ENCODE results near the gene MEF2A.
A peak's percentile ranks its signal among the peaks of the same experiment; 100 is the strongest.

The MEF2A gene

DNA sequence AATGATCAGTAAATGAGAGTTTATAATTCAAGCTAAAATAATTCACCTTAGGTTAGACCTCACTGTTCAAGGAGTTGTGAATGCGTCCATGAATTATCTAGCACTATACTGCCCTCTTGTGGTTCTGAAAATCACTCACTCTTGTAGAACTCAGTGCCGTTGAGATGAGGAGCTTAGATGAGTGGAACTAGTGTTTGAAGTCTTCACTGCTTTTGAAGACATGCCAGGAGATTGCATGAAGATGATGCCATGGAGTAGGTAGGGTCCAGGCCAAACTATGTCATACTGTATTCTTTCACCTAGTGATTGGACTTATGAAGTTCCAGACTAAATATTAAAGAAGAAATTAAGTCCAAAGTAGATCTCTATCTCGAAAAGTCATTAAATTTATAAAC, 138.7 kb downstream of the MEF2A start:
- H3K4me3 ChIP-seq (ENCODE audit: low read length), result peak overlapping the region; percentile 36
- H2AFZ ChIP-seq (ENCODE audit: low read length), result no peak overlapping the region
- no peaks in the 10 kb centered on the region for H3K9me3 ChIP-seq (replicated peaks; ENCODE audit: insufficient read depth, low read length)
- H3K27ac ChIP-seq (ENCODE audit: low read length), result peak overlapping the region; percentile 53; the same call in 1 of the 2 replicates
- H3K9me2 ChIP-seq (replicated peaks; ENCODE audit: insufficient read depth, low read length), result no peaks in the 10 kb centered on the region
- no peaks in the 10 kb centered on the region for H3K79me2 ChIP-seq (ENCODE audit: low read length)
- peaks cover 23% of the 10 kb centered on the region for H3K4me1 ChIP-seq (ENCODE audit: low read length)
- DNase-seq, result peak; percentile 87
- H3K36me3 ChIP-seq (replicated peaks; ENCODE audit: insufficient read depth, low read length), result no peaks in the 10 kb centered on the region
- no peaks in the 10 kb centered on the region for H4K20me1 ChIP-seq (ENCODE audit: insufficient read depth, low read length)
- H3F3A ChIP-seq (ENCODE audit: insufficient read depth, low read length), result peaks cover 8% of the 10 kb centered on the region
- H3K9ac ChIP-seq (ENCODE audit: low read length), result peak overlapping the region; percentile 41; the same call in 1 of the 2 replicates
- peak overlapping the region; percentile 69; the same call in 1 of the 2 replicates for H3K4me2 ChIP-seq (ENCODE audit: low read depth, low read length)
- TF ChIP-seq, protein P1, sequence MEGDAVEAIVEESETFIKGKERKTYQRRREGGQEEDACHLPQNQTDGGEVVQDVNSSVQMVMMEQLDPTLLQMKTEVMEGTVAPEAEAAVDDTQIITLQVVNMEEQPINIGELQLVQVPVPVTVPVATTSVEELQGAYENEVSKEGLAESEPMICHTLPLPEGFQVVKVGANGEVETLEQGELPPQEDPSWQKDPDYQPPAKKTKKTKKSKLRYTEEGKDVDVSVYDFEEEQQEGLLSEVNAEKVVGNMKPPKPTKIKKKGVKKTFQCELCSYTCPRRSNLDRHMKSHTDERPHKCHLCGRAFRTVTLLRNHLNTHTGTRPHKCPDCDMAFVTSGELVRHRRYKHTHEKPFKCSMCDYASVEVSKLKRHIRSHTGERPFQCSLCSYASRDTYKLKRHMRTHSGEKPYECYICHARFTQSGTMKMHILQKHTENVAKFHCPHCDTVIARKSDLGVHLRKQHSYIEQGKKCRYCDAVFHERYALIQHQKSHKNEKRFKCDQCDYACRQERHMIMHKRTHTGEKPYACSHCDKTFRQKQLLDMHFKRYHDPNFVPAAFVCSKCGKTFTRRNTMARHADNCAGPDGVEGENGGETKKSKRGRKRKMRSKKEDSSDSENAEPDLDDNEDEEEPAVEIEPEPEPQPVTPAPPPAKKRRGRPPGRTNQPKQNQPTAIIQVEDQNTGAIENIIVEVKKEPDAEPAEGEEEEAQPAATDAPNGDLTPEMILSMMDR (IDR thresholded peaks at IDR 0.05; ENCODE audit: low read length), result peak; percentile 78
- TF ChIP-seq EZH2 (optimal IDR thresholded peaks at IDR 0.05; ENCODE audit: low read depth, low read length), result no peak
- TF ChIP-seq EZH2phosphoT487 (IDR thresholded peaks at IDR 0.05; ENCODE audit: low read length), result no peak
- H3K27me3 ChIP-seq (replicated peaks; ENCODE audit: insufficient read depth, low read length), result no peaks in the 10 kb centered on the region

DNA sequence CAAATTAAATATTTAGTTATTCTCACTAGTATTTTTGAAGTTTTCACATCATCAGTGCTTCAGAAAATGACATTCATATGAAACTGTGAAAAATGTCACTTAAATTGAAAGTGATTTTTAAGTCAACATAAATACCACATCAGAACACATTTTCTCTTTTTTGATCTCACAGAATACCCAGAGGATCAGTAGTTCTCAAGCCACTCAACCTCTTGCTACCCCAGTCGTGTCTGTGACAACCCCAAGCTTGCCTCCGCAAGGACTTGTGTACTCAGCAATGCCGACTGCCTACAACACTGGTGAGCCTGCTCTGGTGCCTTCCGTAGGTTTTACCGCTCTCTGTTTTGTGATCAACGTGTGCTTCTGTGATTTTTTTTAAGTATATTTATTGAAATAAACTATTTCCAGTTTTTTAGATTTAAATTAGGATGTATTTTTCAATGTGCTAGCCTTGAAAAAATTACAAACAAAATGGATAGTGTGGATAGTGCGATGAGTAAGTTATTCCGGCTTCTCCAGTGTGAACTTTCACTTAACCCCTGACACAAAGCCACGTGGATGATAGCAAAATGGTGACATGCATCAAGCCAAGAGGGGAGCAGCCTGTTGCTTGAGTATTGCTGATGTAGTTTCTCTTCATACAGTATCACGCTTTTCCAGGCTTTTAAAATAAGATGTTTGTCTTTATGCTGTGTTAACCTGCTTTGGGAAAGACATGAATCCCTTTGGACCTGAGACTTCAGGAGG, 140.9 kb downstream of the MEF2A start:
- Histone ChIP-seq H3K27ac (ENCODE audit: low read length) (peak overlapping the region; percentile 27; the same call in 1 of the 2 replicates), H3K9ac (ENCODE audit: low read length) (peak overlapping the region; percentile 2; the same call in 1 of the 2 replicates), H3F3A (ENCODE audit: insufficient read depth, low read length) (peaks cover 8% of the 10 kb centered on the region), H3K36me3 (replicated peaks; ENCODE audit: insufficient read depth, low read length) (no peaks in the 10 kb centered on the region), H3K9me3 (replicated peaks; ENCODE audit: insufficient read depth, low read length) (no peaks in the 10 kb centered on the region), H3K4me1 (ENCODE audit: low read length) (peaks cover 23% of the 10 kb centered on the region), H2AFZ (ENCODE audit: low read length) (no peak overlapping the region), H3K79me2 (ENCODE audit: low read length) (no peaks in the 10 kb centered on the region), H3K9me2 (replicated peaks; ENCODE audit: insufficient read depth, low read length) (no peaks in the 10 kb centered on the region), H3K4me2 (ENCODE audit: low read depth, low read length) (peak overlapping the region; percentile 38), H4K20me1 (ENCODE audit: insufficient read depth, low read length) (no peaks in the 10 kb centered on the region), H3K4me3 (ENCODE audit: low read length) (peak overlapping the region; percentile 25), H3K27me3 (replicated peaks; ENCODE audit: insufficient read depth, low read length) (no peaks in the 10 kb centered on the region)
- no peak for DNase-seq
- no peak for TF ChIP-seq EZH2 (optimal IDR thresholded peaks at IDR 0.05; ENCODE audit: low read depth, low read length)
- TF ChIP-seq, protein P1 (IDR thresholded peaks at IDR 0.05; ENCODE audit: low read length), result no peak
- TF ChIP-seq EZH2phosphoT487 (IDR thresholded peaks at IDR 0.05; ENCODE audit: low read length), result no peak

DNA sequence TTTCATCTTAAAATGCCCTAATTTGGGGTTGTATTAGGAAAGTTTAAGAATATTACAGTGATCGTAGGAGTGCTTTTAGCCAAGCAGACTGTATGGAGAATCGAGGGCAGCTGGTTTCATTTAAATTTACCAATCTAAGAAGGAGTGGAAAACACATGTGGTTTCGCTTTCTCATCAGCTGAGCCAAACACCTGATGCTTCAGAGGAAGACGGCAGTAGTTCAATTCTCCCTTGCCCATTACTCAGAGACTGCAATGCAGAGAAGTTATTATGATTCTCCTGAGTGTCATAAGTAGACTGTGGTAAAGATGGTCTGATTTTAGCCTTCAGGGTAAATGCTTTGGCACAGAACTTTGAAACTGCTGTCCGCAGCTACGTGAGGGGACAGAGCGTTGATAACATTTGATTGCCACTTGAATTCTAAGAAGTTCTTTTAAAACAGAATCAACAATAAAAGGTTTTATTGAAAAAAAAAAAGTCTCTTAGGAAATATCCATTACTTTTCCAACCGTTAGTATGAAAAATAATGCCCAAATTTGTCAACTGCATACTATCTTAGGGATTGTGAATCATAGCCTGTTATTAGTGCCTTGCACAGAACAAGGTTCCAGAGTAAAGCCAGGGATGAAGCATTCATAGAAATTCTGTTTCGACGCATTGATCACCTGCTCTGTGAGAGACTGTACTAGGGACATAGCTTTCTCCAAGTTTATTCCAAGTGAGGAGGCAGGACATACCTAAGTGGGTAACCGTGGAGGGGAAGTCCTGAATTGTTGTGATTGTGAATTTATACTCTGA, 141.9 kb downstream of the MEF2A start:
- Histone ChIP-seq H2AFZ (ENCODE audit: low read length) (no peak overlapping the region), H3K9ac (ENCODE audit: low read length) (peak overlapping the region; percentile 2; the same call in 1 of the 2 replicates), H3K36me3 (replicated peaks; ENCODE audit: insufficient read depth, low read length) (no peaks in the 10 kb centered on the region), H3K79me2 (ENCODE audit: low read length) (no peaks in the 10 kb centered on the region), H3K27me3 (replicated peaks; ENCODE audit: insufficient read depth, low read length) (no peaks in the 10 kb centered on the region), H3K4me3 (ENCODE audit: low read length) (peak overlapping the region; percentile 25), H3F3A (ENCODE audit: insufficient read depth, low read length) (peaks cover 8% of the 10 kb centered on the region), H3K27ac (ENCODE audit: low read length) (peak overlapping the region; percentile 27; the same call in 1 of the 2 replicates), H3K9me3 (replicated peaks; ENCODE audit: insufficient read depth, low read length) (no peaks in the 10 kb centered on the region), H3K4me1 (ENCODE audit: low read length) (peaks cover 23% of the 10 kb centered on the region), H3K4me2 (ENCODE audit: low read depth, low read length) (peak overlapping the region; percentile 38; the same call in 1 of the 2 replicates), H3K9me2 (replicated peaks; ENCODE audit: insufficient read depth, low read length) (no peaks in the 10 kb centered on the region), H4K20me1 (ENCODE audit: insufficient read depth, low read length) (no peaks in the 10 kb centered on the region)
- peak; percentile 77 for DNase-seq
- no peak for TF ChIP-seq EZH2phosphoT487 (IDR thresholded peaks at IDR 0.05; ENCODE audit: low read length)
- TF ChIP-seq EZH2 (optimal IDR thresholded peaks at IDR 0.05; ENCODE audit: low read depth, low read length), result no peak
- TF ChIP-seq, protein P1 (IDR thresholded peaks at IDR 0.05; ENCODE audit: low read length), result no peak
